Activated CD8-positive, alpha-beta memory T cell treated with anti-CD3 and anti-CD28 coated beads for 36 hours (primary cell): Measurements from ENCODE around the gene FAM117B. TPM values are rescaled to one million over a fixed set of nuclear protein-coding genes. Genes with fewer than 3 reads are reported as not detected.
"Not testable (repeated sequence)": the region's sequence is repeated elsewhere in the genome, so short reads cannot be mapped to it uniquely, and the experiment has no call there.

Source experiments
- CTCF ChIA-PET: fragments of 350-600 bp; sonication (Branson Sonifier 250); formaldehyde crosslinking; loops from one replicate; lab custom pipeline; 2021; ENCODE audit warnings: antibody characterized with exemption; lab: Charles Lee
- POLR2A ChIA-PET: fragments of 350-600 bp; sonication (Branson Sonifier 250); formaldehyde crosslinking; loops from one replicate; lab custom pipeline; 2021; ENCODE audit warnings: antibody characterized with exemption; lab: Charles Lee
- total RNA-seq, 2 experiments: library from RNA; stranded (reverse); gene quantifications; one replicate each; pipeline ENCODE4 v1.2.3, GENCODE V29; 2021

FAM117B gene
- total RNA-seq, 2 experiments from 2014 or later: 6.0 to 6.6 TPM

- CTCF ChIA-PET: no interaction called here
- POLR2A ChIA-PET: no interaction called here
Measured at GRCh38 chr2:202689459-202689858, 54.7 kb downstream of the FAM117B start.

GRCh38 chr2:202689898-202690297 is 55.1 kb downstream of the FAM117B start:
- POLR2A ChIA-PET: no interaction called here
- CTCF ChIA-PET: interaction anchor here (0.5 kb wide), 1 partner anchor 120 kb away, joined by 4 read pairs; no protein-coding TSS in a partner anchor

- ChIA-PET CTCF (interaction anchor here (0.5 kb wide), 1 partner anchor 120 kb away, joined by 4 read pairs; no protein-coding TSS in a partner anchor), POLR2A (no interaction called here)
Measured at GRCh38 chr2:202690321-202690900, 55.6 kb downstream of the FAM117B start.

GRCh38 chr2:202693503-202693902 is 58.7 kb downstream of the FAM117B start:
- CTCF ChIA-PET: no interaction called here
- POLR2A ChIA-PET: no interaction called here

GRCh38 chr2:202695166-202695565 is 60.4 kb downstream of the FAM117B start:
- ChIA-PET CTCF (no interaction called here), POLR2A (no interaction called here)

GRCh38 chr2:202700075-202700901 is 65.5 kb downstream of the FAM117B start:
- ChIA-PET POLR2A (interaction anchor here (0.6 kb wide), 1 partner anchor 977 kb away, joined by 3 read pairs; no protein-coding TSS in a partner anchor), CTCF (interaction anchor here (0.7 kb wide), 2 partner anchors 65 to 81 kb away, joined by 3 to 4 read pairs; partner anchors contain the start of gene FAM117B)

- ChIA-PET CTCF (no interaction called here), POLR2A (no interaction called here)
Measured at GRCh38 chr2:202703091-202703490, 68.3 kb downstream of the FAM117B start.

GRCh38 chr2:202704248-202704647 is 69.5 kb downstream of the FAM117B start:
- ChIA-PET POLR2A (no interaction called here), CTCF (no interaction called here)

GRCh38 chr2:202705446-202706020 is 70.8 kb downstream of the FAM117B start:
- POLR2A ChIA-PET: no interaction called here
- CTCF ChIA-PET: no interaction called here

GRCh38 chr2:202714971-202715935 is 80.5 kb downstream of the FAM117B start:
- POLR2A ChIA-PET, CTCF ChIA-PET: not testable (repeated sequence)

- ChIA-PET CTCF (no interaction called here), POLR2A (no interaction called here)
Measured at GRCh38 chr2:202716114-202716718, 81.4 kb downstream of the FAM117B start.

- CTCF ChIA-PET: no interaction called here
- POLR2A ChIA-PET: no interaction called here
Measured at GRCh38 chr2:202716953-202717597, 82.3 kb downstream of the FAM117B start.

GRCh38 chr2:202717598-202718310 is 83.0 kb downstream of the FAM117B start:
- ChIA-PET CTCF (interaction anchor here (0.6 kb wide), 1 partner anchor 176 kb away, joined by 3 read pairs; no protein-coding TSS in a partner anchor), POLR2A (no interaction called here)

- ChIA-PET CTCF (interaction anchor here (0.6 kb wide), 1 partner anchor 177 kb away, joined by 3 read pairs; no protein-coding TSS in a partner anchor), POLR2A (no interaction called here)
Measured at GRCh38 chr2:202718614-202719013, 83.8 kb downstream of the FAM117B start.

- POLR2A ChIA-PET: no interaction called here
- CTCF ChIA-PET: no interaction called here
Measured at GRCh38 chr2:202720226-202720625, 85.5 kb downstream of the FAM117B start.

- POLR2A ChIA-PET: no interaction called here
- CTCF ChIA-PET: no interaction called here
Measured at GRCh38 chr2:202721621-202722020, 86.9 kb downstream of the FAM117B start.

- ChIA-PET CTCF (no interaction called here), POLR2A (no interaction called here)
Measured at GRCh38 chr2:202723746-202724145, 89.0 kb downstream of the FAM117B start.

GRCh38 chr2:202726070-202726469 is 91.3 kb downstream of the FAM117B start:
- ChIA-PET POLR2A (no interaction called here), CTCF (no interaction called here)
